Measurements from ENCODE around the gene RUFY3.
"Not testable (repeated sequence)": the region's sequence is repeated elsewhere in the genome, so short reads cannot be mapped to it uniquely, and the experiment has no call there.

Gene RUFY3

GRCh38 chr4:70737409-70737808, 15.6 kb downstream of the RUFY3 start:
- no peak for DNase-seq (ENCODE audit: low read depth)

DNA sequence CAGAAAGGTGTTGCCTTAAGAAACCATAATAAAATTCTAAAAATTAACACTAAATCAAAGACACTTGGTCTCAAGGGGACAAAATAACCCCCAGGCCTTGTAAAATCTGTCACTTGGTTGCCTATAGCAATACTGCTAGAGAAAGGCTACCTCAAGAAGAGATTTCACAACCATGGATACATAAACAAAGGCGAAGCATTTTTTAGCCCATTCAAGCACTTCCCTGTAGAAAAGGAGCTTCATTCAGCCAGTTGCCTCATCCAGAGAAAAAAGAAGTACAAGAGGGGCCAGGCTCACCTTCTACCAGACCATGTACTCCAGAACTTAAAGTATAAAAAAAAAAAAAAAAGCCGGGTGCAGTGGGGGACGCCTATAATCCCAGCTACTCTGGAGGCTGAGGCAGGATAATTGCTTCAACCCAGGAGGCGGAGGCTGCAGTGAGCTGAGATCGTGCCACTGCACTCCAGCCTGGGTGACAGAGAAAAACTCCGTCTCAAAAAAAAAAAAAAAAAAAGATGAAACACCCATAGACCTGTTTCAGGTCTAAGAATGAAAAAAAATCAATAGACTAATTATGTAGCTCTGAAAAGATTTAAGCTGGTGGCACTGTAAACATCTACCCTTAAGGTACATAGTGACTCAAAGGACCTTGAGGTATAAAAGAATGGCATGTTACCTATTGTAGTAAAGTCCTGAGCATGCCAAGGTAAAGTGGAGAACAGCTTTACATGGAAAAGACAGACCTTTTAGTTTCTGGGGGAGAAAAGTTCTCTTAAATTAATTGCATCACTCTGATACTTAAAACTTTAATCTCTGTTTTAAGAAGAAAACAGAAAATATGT, 18.0 kb downstream of the RUFY3 start:
- no peak for DNase-seq (ENCODE audit: low read depth)

DNA sequence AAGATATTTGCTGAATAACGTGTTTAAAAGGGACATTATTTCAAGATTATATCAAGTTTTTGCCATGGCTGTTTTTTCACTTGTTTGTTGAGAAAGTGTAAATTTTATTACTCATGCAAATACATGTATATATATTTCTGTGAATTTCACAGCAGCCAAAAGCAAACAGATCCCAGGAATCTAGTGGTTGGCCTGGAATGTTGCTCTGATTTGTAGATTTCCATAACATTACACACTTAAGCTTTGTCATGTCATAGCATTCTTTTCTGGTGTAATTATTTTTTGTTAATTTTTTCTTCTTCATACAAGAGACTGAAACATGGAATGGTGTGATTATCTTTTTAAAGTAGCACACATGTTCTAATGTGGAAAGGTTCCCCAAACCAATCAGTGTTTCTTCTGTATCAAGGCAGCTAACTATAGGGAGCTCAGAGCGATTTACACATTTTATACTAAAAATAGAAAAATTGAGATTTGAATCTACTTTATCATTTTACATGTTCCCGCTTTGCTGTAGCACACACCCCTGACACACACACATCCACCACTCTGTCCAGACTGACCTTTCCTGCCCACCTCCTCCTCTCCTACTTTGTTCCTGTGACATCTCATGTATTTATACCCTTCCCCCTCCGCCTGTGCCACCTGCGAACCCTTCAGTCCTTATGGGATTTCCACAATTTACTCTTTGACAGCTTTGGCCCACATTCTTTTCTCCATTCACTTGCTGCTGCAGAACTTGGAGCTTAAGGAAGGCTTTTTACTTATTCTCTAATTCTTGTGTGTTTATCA, 20.3 kb downstream of the RUFY3 start:
- DNase-seq (ENCODE audit: low read depth): no peak

GRCh38 chr4:70743731-70744130, 22.0 kb downstream of the RUFY3 start:
- DNase-seq (ENCODE audit: low read depth): no peak

GRCh38 chr4:70746179-70746839, 24.5 kb downstream of the RUFY3 start:
- DNase-seq (ENCODE audit: low read depth): no peak

GRCh38 chr4:70747874-70748273, 26.1 kb downstream of the RUFY3 start:
- DNase-seq (ENCODE audit: low read depth): no peak

GRCh38 chr4:70749313-70749712, 27.5 kb downstream of the RUFY3 start:
- DNase-seq (ENCODE audit: low read depth): no peak

- no peak for DNase-seq (ENCODE audit: low read depth)
These were observed 30.5 kb downstream of the RUFY3 start for GRCh38 chr4:70752236-70752635.

- DNase-seq (ENCODE audit: low read depth): no peak
These were observed 31.9 kb downstream of the RUFY3 start for GRCh38 chr4:70753630-70754029.

GRCh38 chr4:70754470-70754869, 32.7 kb downstream of the RUFY3 start:
- no peak for DNase-seq (ENCODE audit: low read depth)

- no peak for DNase-seq (ENCODE audit: low read depth)
These were observed 33.4 kb downstream of the RUFY3 start for GRCh38 chr4:70754990-70755688.

DNA sequence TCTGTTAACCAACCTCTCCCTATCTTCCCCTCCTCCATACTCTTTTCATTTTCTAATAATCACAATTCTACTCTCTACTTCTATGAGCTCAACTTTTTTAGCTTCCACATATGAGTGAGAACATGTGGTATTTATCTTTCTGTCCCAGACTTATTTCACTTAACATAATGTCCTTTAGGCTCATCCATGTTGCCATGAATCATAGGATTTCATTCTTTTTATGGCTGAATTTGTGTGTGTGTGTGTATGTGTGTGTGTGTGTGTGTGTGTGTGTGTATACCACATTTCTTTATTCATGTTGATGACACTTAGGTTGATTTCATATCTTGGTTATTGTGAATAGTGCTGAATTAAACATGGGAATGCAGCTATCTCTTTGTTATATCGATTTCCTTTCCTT, 37.4 kb downstream of the RUFY3 start:
- no peak for DNase-seq (ENCODE audit: low read depth)

- no peak for DNase-seq (ENCODE audit: low read depth)
These were observed 37.9 kb downstream of the RUFY3 start for GRCh38 chr4:70759627-70760026.

GRCh38 chr4:70760662-70761061, 38.9 kb downstream of the RUFY3 start:
- DNase-seq (ENCODE audit: low read depth): no peak

DNA sequence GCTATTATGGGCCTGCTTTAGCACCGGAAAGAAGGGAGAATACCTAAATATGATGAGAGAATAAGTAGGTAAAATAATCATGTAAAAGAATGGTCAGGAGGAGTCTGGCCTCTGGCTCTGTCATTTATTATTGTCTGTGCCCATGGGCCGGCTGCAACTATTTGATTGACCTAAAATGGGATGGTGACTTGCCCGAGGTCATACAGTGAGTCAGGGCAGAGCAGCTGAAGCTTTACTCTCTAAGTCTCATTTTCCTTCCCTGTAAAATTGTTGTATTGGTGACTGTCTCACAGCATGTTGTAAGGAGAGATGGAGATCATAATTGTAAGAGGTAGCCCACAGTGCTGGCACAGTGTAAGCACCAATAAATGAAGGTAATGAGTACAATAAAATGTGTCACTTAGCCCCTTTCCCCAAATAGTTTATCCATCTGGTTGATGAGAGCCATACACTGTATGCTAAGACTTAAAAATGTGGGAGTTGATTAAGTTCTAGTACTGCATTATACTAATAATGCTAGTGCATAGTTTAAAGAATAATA, 39.6 kb downstream of the RUFY3 start:
- DNase-seq (ENCODE audit: low read depth): no peak

- DNase-seq (ENCODE audit: low read depth): no peak
These were observed 43.6 kb downstream of the RUFY3 start for GRCh38 chr4:70765368-70765767.

- DNase-seq (ENCODE audit: low read depth): no peak
These were observed 46.7 kb downstream of the RUFY3 start for GRCh38 chr4:70768301-70768948.

GRCh38 chr4:70769396-70769795, 47.6 kb downstream of the RUFY3 start:
- DNase-seq (ENCODE audit: low read depth): not testable (repeated sequence)

DNA sequence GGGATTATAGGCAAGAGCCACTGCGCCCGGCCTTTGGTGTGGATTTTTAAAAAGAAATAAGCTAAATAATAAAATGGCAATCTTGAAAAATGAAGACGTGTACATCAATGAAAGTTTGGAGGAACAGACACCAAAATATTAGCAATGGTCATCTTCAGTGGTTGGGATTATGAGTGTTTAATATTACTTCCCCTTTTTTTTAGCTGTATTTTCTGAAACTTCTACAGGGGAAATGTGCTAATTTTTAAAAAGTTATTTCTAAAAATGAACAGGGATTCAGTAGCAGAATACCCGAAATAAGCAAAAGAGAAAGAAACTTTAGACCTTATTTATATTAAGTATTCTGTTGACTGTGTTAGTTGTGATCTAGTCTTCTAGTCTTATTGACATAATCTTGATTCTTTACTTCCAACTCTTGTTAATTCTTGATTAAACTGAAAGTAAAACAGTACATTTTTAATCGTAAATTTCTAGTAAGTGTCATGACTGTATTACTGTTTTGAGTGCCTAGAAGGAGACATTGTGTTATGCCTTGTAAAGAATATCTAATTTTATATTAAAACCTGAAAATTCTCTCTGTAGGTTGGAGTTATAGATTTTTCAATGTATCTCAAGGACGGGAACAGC, 51.3 kb downstream of the RUFY3 start:
- no peak for DNase-seq (ENCODE audit: low read depth)

- no peak for DNase-seq (ENCODE audit: low read depth)
These were observed 57.2 kb downstream of the RUFY3 start for GRCh38 chr4:70778888-70779422.

- DNase-seq (ENCODE audit: low read depth): no peak
These were observed 61.3 kb downstream of the RUFY3 start for GRCh38 chr4:70783096-70783495.
